NCI-H1092 (cell line): Measurements from ENCODE around the gene PPP1R13B.
"Not testable (repeated sequence)": the region's sequence is repeated elsewhere in the genome, so short reads cannot be mapped to it uniquely, and the experiment has no call there.

ENCODE experiments used
- DNase-seq: peaks from one replicate; lab custom pipeline; 2025; lab: John Stamatoyannopoulos, UW

PPP1R13B gene

GRCh38 chr14:103859416-103860202 lies 12.2 kb upstream of the PPP1R13B start:
- DNase-seq = no peak

GRCh38 chr14:103858063-103858781 lies 10.8 kb upstream of the PPP1R13B start:
- DNase-seq = no peak

- DNase-seq = no peak
These were observed 9.9 kb upstream of the PPP1R13B start for GRCh38 chr14:103857256-103857655.

- DNase-seq = no peak
These were observed 9.2 kb upstream of the PPP1R13B start for GRCh38 chr14:103856607-103857006.

- no peak for DNase-seq
These were observed 8.7 kb upstream of the PPP1R13B start for GRCh38 chr14:103856105-103856504.

- no peak for DNase-seq
These were observed 8.3 kb upstream of the PPP1R13B start for GRCh38 chr14:103855734-103856095.

- no peak for DNase-seq
These were observed 7.7 kb upstream of the PPP1R13B start for GRCh38 chr14:103854822-103855733.

- DNase-seq = no peak
These were observed 6.8 kb upstream of the PPP1R13B start for GRCh38 chr14:103854017-103854808.

- DNase-seq = no peak
These were observed 1.9 kb upstream of the PPP1R13B start for GRCh38 chr14:103849151-103849886.

- DNase-seq = no peak
These were observed 1.1 kb upstream of the PPP1R13B start for GRCh38 chr14:103848175-103849077.

GRCh38 chr14:103846543-103847450 lies 578 bp downstream of the PPP1R13B start:
- no peak for DNase-seq

- DNase-seq = no peak
These were observed 1.3 kb downstream of the PPP1R13B start for GRCh38 chr14:103846097-103846496.

GRCh38 chr14:103845327-103845726 lies 2.0 kb downstream of the PPP1R13B start:
- no peak for DNase-seq

GRCh38 chr14:103841265-103841664 lies 6.1 kb downstream of the PPP1R13B start:
- DNase-seq = not testable (repeated sequence)

- DNase-seq = no peak
These were observed 7.4 kb downstream of the PPP1R13B start for GRCh38 chr14:103840014-103840413.

GRCh38 chr14:103839579-103839978 lies 7.8 kb downstream of the PPP1R13B start:
- DNase-seq = no peak

GRCh38 chr14:103838117-103838516 lies 9.3 kb downstream of the PPP1R13B start:
- no peak for DNase-seq

- no peak for DNase-seq
These were observed 10.2 kb downstream of the PPP1R13B start for GRCh38 chr14:103836976-103837725.
